Measurements from ENCODE around the gene CNOT4. TPM values are rescaled to one million over a fixed set of nuclear protein-coding genes. Genes with fewer than 3 reads are reported as not detected.

Gene CNOT4
- total RNA-seq, 4 donors from 2014 or later, result 25.6 to 36.8 (median 29.3) TPM

GRCh38 chr7:135430626-135431025 lies 79.3 kb downstream of the CNOT4 start:
- no peaks in the 10 kb centered on the region for H3K27me3 ChIP-seq
- no peak overlapping the region for H3K4me3 ChIP-seq (replicated peaks in 1 of 3)
- H3K9me3 ChIP-seq, result no peaks in the 10 kb centered on the region
- H3K27ac ChIP-seq, result no peak overlapping the region
- intact Hi-C loops (cut with DNase I), result no loop called here
- no peaks in the 10 kb centered on the region for H3K4me1 ChIP-seq
- DNase-seq, result no peak
- no peak for TF ChIP-seq POLR2A (IDR thresholded peaks at IDR 0.05)
- no peak for TF ChIP-seq CTCF (IDR thresholded peaks at IDR 0.05)
- H3K36me3 ChIP-seq, result peaks cover 0 to 5% of the 10 kb centered on the region in 2 donors
- WGBS, 2 donors, result 92 to 97% methylated on average over 1 of the region's 1 CpG

GRCh38 chr7:135428879-135429278 lies 81.0 kb downstream of the CNOT4 start:
- no peaks in the 10 kb centered on the region for H3K9me3 ChIP-seq
- no peak overlapping the region for H3K27ac ChIP-seq
- intact Hi-C loops (cut with DNase I), result no loop called here
- no peaks in the 10 kb centered on the region for H3K4me1 ChIP-seq
- 73 to 74% methylated on average over 1 of the region's 1 CpG for WGBS, 2 donors
- no peaks in the 10 kb centered on the region for H3K36me3 ChIP-seq
- TF ChIP-seq CTCF (IDR thresholded peaks at IDR 0.05), result no peak
- no peak for TF ChIP-seq POLR2A (IDR thresholded peaks at IDR 0.05)
- H3K4me3 ChIP-seq (replicated peaks in 1 of 3), result no peak overlapping the region
- DNase-seq, result no peak
- no peaks in the 10 kb centered on the region for H3K27me3 ChIP-seq

GRCh38 chr7:135428011-135428410 lies 81.9 kb downstream of the CNOT4 start:
- intact Hi-C loops (cut with DNase I), result no loop called here
- no peak overlapping the region for H3K27ac ChIP-seq
- H3K9me3 ChIP-seq, result no peaks in the 10 kb centered on the region
- no peak overlapping the region for H3K4me3 ChIP-seq (replicated peaks in 1 of 3)
- DNase-seq, result no peak
- H3K27me3 ChIP-seq, result no peaks in the 10 kb centered on the region
- H3K36me3 ChIP-seq, result no peaks in the 10 kb centered on the region
- TF ChIP-seq POLR2A (IDR thresholded peaks at IDR 0.05) (no peak), CTCF (IDR thresholded peaks at IDR 0.05) (no peak)
- H3K4me1 ChIP-seq, result no peaks in the 10 kb centered on the region

GRCh38 chr7:135427166-135427565 lies 82.7 kb downstream of the CNOT4 start:
- Histone ChIP-seq H3K27me3 (no peaks in the 10 kb centered on the region), H3K4me3 (replicated peaks in 1 of 3) (no peak overlapping the region), H3K9me3 (no peaks in the 10 kb centered on the region), H3K36me3 (no peaks in the 10 kb centered on the region), H3K27ac (no peak overlapping the region), H3K4me1 (no peaks in the 10 kb centered on the region)
- TF ChIP-seq POLR2A (IDR thresholded peaks at IDR 0.05) (no peak), CTCF (IDR thresholded peaks at IDR 0.05) (no peak)
- intact Hi-C loops (cut with DNase I), result no loop called here
- DNase-seq, result no peak

- Histone ChIP-seq H3K27ac (no peak overlapping the region), H3K4me1 (no peaks in the 10 kb centered on the region), H3K36me3 (no peaks in the 10 kb centered on the region), H3K27me3 (no peaks in the 10 kb centered on the region), H3K4me3 (replicated peaks in 1 of 3) (no peak overlapping the region), H3K9me3 (no peaks in the 10 kb centered on the region)
- intact Hi-C loops (cut with DNase I), result no loop called here
- no peak for DNase-seq
- 94 to 97% methylated on average over 2 of the region's 2 CpGs for WGBS, 2 donors
- TF ChIP-seq POLR2A (IDR thresholded peaks at IDR 0.05) (no peak), CTCF (IDR thresholded peaks at IDR 0.05) (no peak)
Observed at GRCh38 chr7:135425036-135425435, 84.9 kb downstream of the CNOT4 start.
